ENCODE results near the gene DAG1. TPM values are rescaled to one million over a fixed set of nuclear protein-coding genes. Genes with fewer than 3 reads are reported as not detected.

DAG1 gene
- 100 to 1,000 TPM in 1 of 4 donors, 10 to 100 TPM in 3; 42.1 to 102 (median 76.6) TPM for total RNA-seq

GRCh38 chr3:49469936-49470713, at the start of gene DAG1:
TSS of gene DAG1 (plus strand) at chr3:49470267. CDS start at chr3:49510535, 40,268 bp downstream.
- no peaks in the 10 kb centered on the region for H3K36me3 ChIP-seq
- H3K4me3 ChIP-seq: peak within 1 kb of the TSS; percentile 83
- H3K4me1 ChIP-seq: peaks cover 38% of the 10 kb centered on the region
- peak in 1 of 3 donors; percentile 72 for TF ChIP-seq POLR2AphosphoS5 (IDR thresholded peaks at IDR 0.05)
- peak in 1 of 2 donors; percentile 13 for TF ChIP-seq POLR2A (IDR thresholded peaks at IDR 0.05)
- no peak for TF ChIP-seq EP300 (IDR thresholded peaks at IDR 0.05)
- H3K9me3 ChIP-seq: no peaks in the 10 kb centered on the region
- H3K27me3 ChIP-seq: no peaks in the 10 kb centered on the region
- peak; percentile 99 for DNase-seq (ENCODE audit: low spot score in 2 of 2)
- peak within 1 kb of the TSS; percentile 96 for H3K27ac ChIP-seq
- 2% methylated on average over 24 of the region's 108 CpGs for WGBS

- Histone ChIP-seq H3K4me3 (peak overlapping the region; percentile 6), H3K27me3 (no peaks in the 10 kb centered on the region), H3K36me3 (peaks cover 20% of the 10 kb centered on the region), H3K27ac (no peak overlapping the region), H3K4me1 (peaks cover 20% of the 10 kb centered on the region), H3K9me3 (no peaks in the 10 kb centered on the region)
- TF ChIP-seq EP300 (IDR thresholded peaks at IDR 0.05) (no peak), CTCF (IDR thresholded peaks at IDR 0.05) (no peak), POLR2AphosphoS5 (IDR thresholded peaks at IDR 0.05) (no peak), POLR2A (IDR thresholded peaks at IDR 0.05) (no peak)
- DNase-seq (ENCODE audit: low spot score in 2 of 2): no peak
- 49% methylated on average over 5 of the region's 14 CpGs for WGBS
These were observed 48.1 kb upstream of the DAG1 start for GRCh38 chr3:49421890-49422378.

GRCh38 chr3:49422379-49423248, 47.5 kb upstream of the DAG1 start, which contains the start of gene AMT:
TSS of gene AMT (minus strand) at chr3:49422473. CDS start at chr3:49422450, 23 bp downstream.
- H3K4me3 ChIP-seq: peak within 1 kb of the TSS; percentile 6
- no peak for TF ChIP-seq POLR2A (IDR thresholded peaks at IDR 0.05)
- DNase-seq (ENCODE audit: low spot score in 2 of 2): no peak
- peaks cover 20% of the 10 kb centered on the region for H3K4me1 ChIP-seq
- peaks cover 15% of the 10 kb centered on the region for H3K36me3 ChIP-seq
- no peaks in the 10 kb centered on the region for H3K27me3 ChIP-seq
- H3K9me3 ChIP-seq: no peaks in the 10 kb centered on the region
- 89% methylated on average over 4 of the region's 25 CpGs for WGBS
- no peak within 1 kb of the TSS for H3K27ac ChIP-seq

GRCh38 chr3:49424816-49425215, 45.3 kb upstream of the DAG1 start:
- peaks cover 25% of the 10 kb centered on the region for H3K4me1 ChIP-seq
- no peaks in the 10 kb centered on the region for H3K9me3 ChIP-seq
- no peak overlapping the region for H3K4me3 ChIP-seq
- 88% methylated on average over 6 of the region's 6 CpGs for WGBS
- TF ChIP-seq POLR2A (IDR thresholded peaks at IDR 0.05) (no peak), CTCF (IDR thresholded peaks at IDR 0.05) (no peak), EP300 (IDR thresholded peaks at IDR 0.05) (no peak), POLR2AphosphoS5 (IDR thresholded peaks at IDR 0.05) (no peak)
- no peaks in the 10 kb centered on the region for H3K27me3 ChIP-seq
- no peak for DNase-seq (ENCODE audit: low spot score in 2 of 2)
- H3K27ac ChIP-seq: no peak overlapping the region
- peaks cover 13% of the 10 kb centered on the region for H3K36me3 ChIP-seq

GRCh38 chr3:49427586-49427985, 42.5 kb upstream of the DAG1 start:
- TF ChIP-seq EP300 (IDR thresholded peaks at IDR 0.05) (no peak), POLR2AphosphoS5 (IDR thresholded peaks at IDR 0.05) (no peak), CTCF (IDR thresholded peaks at IDR 0.05) (no peak), POLR2A (IDR thresholded peaks at IDR 0.05) (no peak)
- Histone ChIP-seq H3K27me3 (no peaks in the 10 kb centered on the region), H3K36me3 (peaks cover 11% of the 10 kb centered on the region), H3K27ac (no peak overlapping the region), H3K4me3 (no peak overlapping the region), H3K4me1 (peaks cover 11% of the 10 kb centered on the region), H3K9me3 (no peaks in the 10 kb centered on the region)
- WGBS: 78% methylated on average over 2 of the region's 2 CpGs
- no peak for DNase-seq (ENCODE audit: low spot score in 2 of 2)

GRCh38 chr3:49428752-49429080, 41.4 kb upstream of the DAG1 start:
- Histone ChIP-seq H3K27ac (peak overlapping the region; percentile 90), H3K9me3 (no peaks in the 10 kb centered on the region), H3K4me1 (peaks cover 11% of the 10 kb centered on the region), H3K36me3 (peaks cover 11% of the 10 kb centered on the region), H3K4me3 (peak overlapping the region; percentile 70), H3K27me3 (no peaks in the 10 kb centered on the region)
- TF ChIP-seq CTCF (IDR thresholded peaks at IDR 0.05) (no peak), EP300 (IDR thresholded peaks at IDR 0.05) (no peak), POLR2AphosphoS5 (IDR thresholded peaks at IDR 0.05) (no peak), POLR2A (IDR thresholded peaks at IDR 0.05) (no peak)
- 5% methylated on average over 9 of the region's 9 CpGs for WGBS
- no peak for DNase-seq (ENCODE audit: low spot score in 2 of 2)
